IMR-90 (cell line): ENCODE data around the gene RUBCN. TPM values are rescaled to one million over a fixed set of nuclear protein-coding genes. Genes with fewer than 3 reads are reported as not detected.

Experiments used
- ATAC-seq: fragments of 200-7000 bp; cut with Tn5 transposase; 2 replicates; pipeline ENCODE4 v1.9.1; 2020; ENCODE audit warnings: low read depth, mild to moderate bottlenecking, moderate library complexity
- BruUV-seq: library from RNA; stranded (reverse); fragments of 400-500 nt; replicated peaks from 2 replicates; lab custom pipeline; 2021; lab: Mats Ljungman, UMichigan
- CTCF ChIA-PET: fragments of 300-600 bp; formaldehyde crosslinking; extraction: SDS; loops from one replicate; lab custom pipeline; 2021; ENCODE audit warnings: antibody characterized with exemption; lab: Yijun Ruan, JAX
- POLR2A ChIA-PET: fragments of 300-600 bp; sonication (Branson Sonifier 250); formaldehyde crosslinking; loops from one replicate; lab custom pipeline; 2022; ENCODE audit warnings: antibody characterized with exemption; ENCODE audit not compliant: unreplicated experiment; lab: Charles Lee
- DNase-seq: peaks from one replicate; pipeline ENCODE4 v3.0.0; 2013
- H2AFZ ChIP-seq: replicated peaks from 2 replicates; pipeline ENCODE3; 2013; ENCODE audit warnings: low read length, mild to moderate bottlenecking; ENCODE audit not compliant: poor library complexity
- H2AK5ac ChIP-seq: 2 replicates; pipeline ENCODE4 v1.6.1; 2013; ENCODE audit warnings: low read depth, low read length, inconsistent platforms
- H2AK9ac ChIP-seq: replicated peaks from 2 replicates; pipeline ENCODE3; 2013; ENCODE audit warnings: mild to moderate bottlenecking, low read depth, low read length, moderate library complexity; ENCODE audit not compliant: poor library complexity
- H2BK120ac ChIP-seq: 2 replicates; pipeline ENCODE4 v1.6.1; 2013; ENCODE audit warnings: low read depth, low read length, inconsistent platforms
- H2BK15ac ChIP-seq: 3 replicates; pipeline ENCODE4 v1.6.1; 2013; ENCODE audit warnings: low read depth, low read length, inconsistent platforms
- H2BK20ac ChIP-seq: 2 replicates; pipeline ENCODE4 v1.6.1; 2013; ENCODE audit warnings: low read depth, mild to moderate bottlenecking, inconsistent platforms, low read length, moderate library complexity
- H2BK5ac ChIP-seq: 2 replicates; pipeline ENCODE4 v1.6.1; 2013; ENCODE audit warnings: mild to moderate bottlenecking, low read depth, low read length, inconsistent platforms; ENCODE audit not compliant: poor library complexity, severe bottlenecking
- H3K14ac ChIP-seq: replicated peaks from 2 replicates; pipeline ENCODE4 v1.6.1; 2013; ENCODE audit warnings: low read depth, low read length, inconsistent platforms
- H3K18ac ChIP-seq: 2 replicates; pipeline ENCODE4 v1.6.1; 2013; ENCODE audit warnings: low read depth, low read length, control low read depth
- H3K23ac ChIP-seq: 2 replicates; pipeline ENCODE4 v1.6.1; 2013; ENCODE audit warnings: low read depth, low read length, inconsistent platforms
- H3K27ac ChIP-seq: 2 replicates; pipeline ENCODE4 v1.5.1; 2013; ENCODE audit warnings: mild to moderate bottlenecking, control low read depth, low read length; ENCODE audit not compliant: insufficient read depth
- H3K27me3 ChIP-seq: 2 replicates; pipeline ENCODE4 v1.6.1; 2013; ENCODE audit warnings: low read length; ENCODE audit not compliant: control insufficient read depth, insufficient read depth
- H3K36me3 ChIP-seq: 2 replicates; pipeline ENCODE4 v1.6.1; 2013; ENCODE audit warnings: low read length, mixed read lengths; ENCODE audit not compliant: control insufficient read depth, insufficient read depth
- H3K4ac ChIP-seq: 2 replicates; pipeline ENCODE4 v1.6.1; 2013; ENCODE audit warnings: low read depth, low read length, inconsistent platforms
- H3K4me1 ChIP-seq: 2 replicates; pipeline ENCODE4 v1.6.1; 2013; ENCODE audit warnings: low read length, mixed read lengths; ENCODE audit not compliant: control insufficient read depth, insufficient read depth
- H3K4me2 ChIP-seq: 2 replicates; pipeline ENCODE4 v1.6.1; 2013; ENCODE audit warnings: low read depth, mild to moderate bottlenecking, control low read depth, low read length, moderate library complexity
- H3K4me3 ChIP-seq: 2 replicates; pipeline ENCODE4 v1.5.1; 2013; ENCODE audit warnings: low read depth, mild to moderate bottlenecking, control low read depth, low read length, moderate library complexity; ENCODE audit not compliant: insufficient read depth
- H3K56ac ChIP-seq: 2 replicates; pipeline ENCODE4 v1.6.1; 2013; ENCODE audit warnings: low read length, inconsistent platforms; ENCODE audit not compliant: insufficient read depth; ENCODE audit errors: extremely low read depth
- H3K79me1 ChIP-seq, 2 experiments: 2 replicates each; pipeline ENCODE4 v1.6.1; 2013; ENCODE audit warnings: low read length in 2 of 2, inconsistent platforms in 1 of 2, low read depth in 1 of 2
- H3K9ac ChIP-seq: 2 replicates; pipeline ENCODE4 v1.6.1; 2013; ENCODE audit warnings: low read depth, low read length, control low read depth
- H3K9me1 ChIP-seq: 2 replicates; pipeline ENCODE4 v1.6.1; 2013; ENCODE audit warnings: low read length, inconsistent platforms; ENCODE audit not compliant: insufficient read depth
- H3K9me3 ChIP-seq: 2 replicates; pipeline ENCODE4 v1.6.1; 2013; ENCODE audit warnings: low read length; ENCODE audit not compliant: control insufficient read depth, insufficient read depth
- H4K20me1 ChIP-seq: 2 replicates; pipeline ENCODE4 v1.6.1; 2013; ENCODE audit warnings: low read length, inconsistent platforms; ENCODE audit not compliant: insufficient read depth
- H4K5ac ChIP-seq: 2 replicates; pipeline ENCODE4 v1.6.1; 2013; ENCODE audit warnings: mild to moderate bottlenecking, low read depth, low read length, control low read depth
- H4K8ac ChIP-seq, 2 experiments: 2 replicates each; pipeline ENCODE4 v1.6.1; 2013; ENCODE audit warnings: low read depth in 2 of 2, low read length in 2 of 2, control low read depth in 1 of 2, inconsistent platforms in 1 of 2
- H4K91ac ChIP-seq: 2 replicates; pipeline ENCODE4 v1.6.1; 2013; ENCODE audit warnings: low read depth, low read length, inconsistent platforms; ENCODE audit not compliant: insufficient read depth
- BHLHE40 ChIP-seq: fragments of 150-350 bp; IDR thresholded peaks from 2 replicates; pipeline ENCODE4 v1.6.1; 2016; ENCODE audit warnings: mild to moderate bottlenecking, low read depth, low read length
- CEBPB ChIP-seq: IDR thresholded peaks from 2 replicates; pipeline ENCODE4 v1.6.1; 2012; ENCODE audit warnings: low read depth, low read length, improper control_type of control experiment
- CHD1 ChIP-seq: IDR thresholded peaks from 2 replicates; pipeline ENCODE4 v1.6.1; 2012; ENCODE audit warnings: low read depth, low read length, improper control_type of control experiment
- CTCF ChIP-seq: conservative IDR thresholded peaks from 2 replicates; pipeline ENCODE4 v1.5.1; 2012; ENCODE audit warnings: mild to moderate bottlenecking, low read depth, low read length, improper control_type of control experiment
- ELK1 ChIP-seq: fragments of 150-350 bp; IDR thresholded peaks from 2 replicates; pipeline ENCODE4 v1.6.1; 2016; ENCODE audit warnings: low read depth, mild to moderate bottlenecking, low read length, moderate library complexity, borderline replicate concordance
- FOS ChIP-seq: fragments of 150-350 bp; IDR thresholded peaks from 2 replicates; pipeline ENCODE4 v1.6.1; 2016; ENCODE audit warnings: low read depth, low read length
- MAFK ChIP-seq: IDR thresholded peaks from 2 replicates; pipeline ENCODE4 v1.6.1; 2012; ENCODE audit warnings: low read depth, low read length, improper control_type of control experiment
- MAZ ChIP-seq: IDR thresholded peaks from 2 replicates; pipeline ENCODE4 v1.6.1; 2012; ENCODE audit warnings: low read depth, mild to moderate bottlenecking, low read length, improper control_type of control experiment, moderate library complexity, borderline replicate concordance
- MXI1 ChIP-seq: IDR thresholded peaks from 2 replicates; pipeline ENCODE4 v1.6.1; 2012; ENCODE audit warnings: low read depth, mild to moderate bottlenecking, low read length, moderate library complexity, borderline replicate concordance
- NFE2L2 ChIP-seq: fragments of 150-350 bp; IDR thresholded peaks from 2 replicates; pipeline ENCODE4 v1.6.1; 2016; ENCODE audit warnings: low read depth, mild to moderate bottlenecking, low read length
- POLR2A ChIP-seq: IDR thresholded peaks from 2 replicates; pipeline ENCODE4 v1.6.1; 2012; ENCODE audit warnings: mild to moderate bottlenecking, low read depth, low read length
- RAD21 ChIP-seq: IDR thresholded peaks from 2 replicates; pipeline ENCODE4 v1.6.1; 2012; ENCODE audit warnings: low read length, improper control_type of control experiment
- RCOR1 ChIP-seq: IDR thresholded peaks from 2 replicates; pipeline ENCODE4 v1.6.1; 2012; ENCODE audit warnings: mild to moderate bottlenecking, low read length, improper control_type of control experiment; ENCODE audit not compliant: insufficient replicate concordance
- RFX5 ChIP-seq: IDR thresholded peaks from 2 replicates; pipeline ENCODE4 v1.8.0; 2012; ENCODE audit warnings: low read depth, mild to moderate bottlenecking, low read length, moderate library complexity
- SMC3 ChIP-seq: fragments of 150-350 bp; IDR thresholded peaks from 2 replicates; pipeline ENCODE4 v1.6.1; 2016; ENCODE audit warnings: low read depth, mild to moderate bottlenecking, antibody characterized with exemption, low read length, moderate library complexity
- USF2 ChIP-seq: fragments of 150-350 bp; IDR thresholded peaks from 2 replicates; pipeline ENCODE4 v1.6.1; 2017; ENCODE audit warnings: mild to moderate bottlenecking, antibody characterized with exemption, low read length, low read depth
- WGBS, 2 experiments: methylation state at CpG; one replicate each; pipeline versions ENCODE4 v1.1.5 to v1.1.7; 2013; ENCODE audit warnings: missing lambda C conversion rate in 2 of 2; ENCODE audit not compliant: insufficient read length in 1 of 2; ENCODE audit errors: extremely low coverage in 2 of 2; 5-methylcytosine and 5-hydroxymethylcytosine counted together
- dilution Hi-C: fragments of 300-500 bp; cut with HindIII; formaldehyde crosslinking; loops from one replicate; pipeline ENCODE4 v1.14.3; 2018; ENCODE audit warnings: low sequenced_read_pairs; ENCODE audit not compliant: unreplicated experiment
- in situ Hi-C: fragments of 300-500 bp; cut with MboI; formaldehyde crosslinking; loops from 3 replicates; pipeline ENCODE4 v1.14.3; 2019; ENCODE audit warnings: low sequenced_read_pairs, inconsistent platforms, mixed read lengths
- intact Hi-C: fragments of 100-400 bp; cut with micrococcal nuclease; formaldehyde crosslinking; loops from 2 replicates; pipeline ENCODE4 v1.10.0; 2022
- polyA plus RNA-seq, 3 experiments: library from polyadenylated mRNA; depleted of rRNA; stranded (reverse); fragments of >200 nt; gene quantifications; 2 replicates each; pipeline ENCODE4 v1.2.3, GENCODE V29; 2012; ENCODE audit warnings: low replicate concordance in 1 of 3
- total RNA-seq: library from RNA; depleted of rRNA; stranded (reverse); fragments of >200 nt; gene quantifications from 2 replicates; pipeline ENCODE4 v1.2.3, GENCODE V29; 2012

Gene RUBCN
- total and polyA plus RNA-seq, 2 of the 4 experiments (the other 2 are of a cell fraction) = 10.8 to 12.6 TPM

GRCh38 chr3:197742787-197743186 is 6.1 kb upstream of the RUBCN start:
- CTCF ChIA-PET = no interaction called here
- TF ChIP-seq CHD1 (no peak), RFX5 (no peak), RAD21 (no peak), MXI1 (no peak), RCOR1 (no peak), BHLHE40 (no peak), MAZ (no peak), CEBPB (no peak), SMC3 (no peak), MAFK (no peak), CTCF (no peak), POLR2A (no peak), USF2 (no peak), ELK1 (no peak), FOS (no peak), NFE2L2 (no peak)

More at GRCh38 chr3:197742787-197743186, 6.1 kb upstream of the RUBCN start:
- no TSS peak for BruUV-seq
- Histone ChIP-seq H2BK120ac (no peak overlapping the region), H3K14ac (no peak overlapping the region), H3K56ac (no peak overlapping the region), H2AFZ (no peak overlapping the region), H3K4me3 (no peak overlapping the region), H3K9me3 (no peaks in the 10 kb centered on the region), H3K4me1 (no peaks in the 10 kb centered on the region), H4K8ac (no peak overlapping the region), H3K4me2 (no peak overlapping the region), H4K91ac (no peak overlapping the region), H3K27ac (no peak overlapping the region), H3K27me3 (no peaks in the 10 kb centered on the region), H3K79me1 (no peaks in the 10 kb centered on the region; a peak in 1 of 4 replicates), H4K20me1 (no peaks in the 10 kb centered on the region), H2AK5ac (no peak overlapping the region), H2BK15ac (no peak overlapping the region), H3K36me3 (no peaks in the 10 kb centered on the region), H3K18ac (no peak overlapping the region), H3K9me1 (no peaks in the 10 kb centered on the region), H3K9ac (no peak overlapping the region), H2BK20ac (no peak overlapping the region), H2AK9ac (no peak overlapping the region), H3K23ac (no peak overlapping the region), H2BK5ac (no peak overlapping the region), H4K5ac (no peak overlapping the region), H3K4ac (no peak overlapping the region)
- ATAC-seq (no peak), DNase-seq (no peak)
- intact Hi-C loops (no loop called here), dilution Hi-C loops (no loop called here), in situ Hi-C loops (no loop called here)
- POLR2A ChIA-PET = no interaction called here
- 93% methylated on average over 2 of the region's 3 CpGs; no CpG with 5 or more reads in 1 of the 2 experiments for WGBS, 2 experiments
